Lung microvascular endothelial cell (primary cell): ENCODE data around the gene FNDC3A. TPM values are rescaled to one million over a fixed set of nuclear protein-coding genes. Genes with fewer than 3 reads are reported as not detected.
A peak's percentile ranks its signal among the peaks of the same experiment; 100 is the strongest.

Experiments
- DNase-seq, 2 donors: peaks; one replicate each; pipeline versions ENCODE4 v3.0.0 to v3.0.0-alpha.2; 2010; ENCODE audit warnings: low read depth in 2 of 2
- total RNA-seq: library from RNA; depleted of rRNA; stranded (reverse); fragments of >200 nt; gene quantifications from 2 replicates; pipeline ENCODE4 v1.2.1, GENCODE V29; 2014

The FNDC3A gene
- total RNA-seq, 1 donor from 2014 or later, result 59.3 TPM

- peak; percentile 96 for DNase-seq
These were observed 272.2 kb downstream of the FNDC3A start, which contains the start of gene CDADC1 for GRCh38 chr13:49247643-49248621. Gene CDADC1, plus strand, starts transcription at chr13:49247925. Its CDS starts 113 bp downstream, at chr13:49248038.

GRCh38 chr13:49248622-49249002 is 272.9 kb downstream of the FNDC3A start:
- DNase-seq, result peak; percentile 12

GRCh38 chr13:49251326-49251725 is 275.6 kb downstream of the FNDC3A start:
- DNase-seq, result no peak

DNA sequence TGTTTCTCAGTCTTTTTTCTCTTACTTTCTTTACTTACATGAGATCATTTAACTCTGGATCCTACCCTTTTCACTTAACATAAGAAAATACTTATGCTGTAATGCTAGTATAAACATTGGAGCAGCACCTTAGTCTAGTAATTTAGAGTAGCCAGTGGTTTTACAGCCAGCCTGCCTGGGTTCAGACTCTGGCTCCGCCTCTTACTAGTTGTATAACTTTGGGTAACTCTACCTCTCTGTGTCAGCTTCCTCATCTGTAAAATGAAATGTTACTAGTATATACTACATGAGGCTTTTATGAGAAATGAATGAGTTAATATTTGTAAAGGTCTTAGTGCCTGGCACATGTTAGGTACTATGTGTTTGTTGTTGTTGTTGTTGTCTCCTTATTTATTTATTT is 277.6 kb downstream of the FNDC3A start:
- DNase-seq, result no peak

GRCh38 chr13:49254007-49254406 is 278.3 kb downstream of the FNDC3A start:
- DNase-seq, result peak in 1 of 2 donors; percentile 43

- DNase-seq, result no peak
These were observed 281.1 kb downstream of the FNDC3A start for GRCh38 chr13:49256841-49257240.

DNA sequence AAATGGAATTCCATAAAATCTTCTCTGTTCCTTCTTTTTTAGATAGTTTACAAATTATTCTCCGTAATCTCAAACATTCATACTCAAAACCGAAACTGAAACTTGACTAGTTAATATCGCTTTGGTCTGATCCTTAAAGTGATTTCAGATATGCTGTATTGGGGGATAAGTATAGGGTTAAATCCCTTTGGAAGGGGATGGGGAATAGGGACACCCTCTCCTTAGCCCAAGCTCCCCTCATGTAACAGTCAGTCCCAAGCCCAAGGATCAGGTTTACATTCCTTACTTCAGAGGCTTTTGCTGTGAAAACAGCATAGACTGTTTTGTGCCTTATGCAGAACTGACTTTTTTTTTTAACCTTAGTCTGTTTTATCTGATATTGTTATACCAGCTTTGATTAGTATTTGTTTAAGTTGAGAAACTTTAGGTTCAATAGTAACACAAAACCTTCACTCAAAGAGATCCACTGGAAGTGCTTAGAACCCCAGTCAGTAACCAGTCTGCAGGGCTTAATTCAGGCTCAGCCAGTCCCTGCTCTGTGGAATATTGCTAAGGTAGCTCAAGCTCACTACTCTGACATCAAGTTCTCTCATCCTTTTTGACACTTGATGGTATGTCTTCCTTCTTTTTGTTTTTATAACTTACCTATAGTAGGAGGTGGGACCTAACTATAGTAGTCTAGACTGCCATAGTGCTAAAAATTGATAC is 282.5 kb downstream of the FNDC3A start:
- peak in 1 of 2 donors; percentile 3 for DNase-seq

Other genes with a start within 250 kb of the FNDC3A start
- not detected in 2 replicates for gene MLNR, start 244.4 kb downstream of the FNDC3A start, total RNA-seq